A673 (cell line): Measurements from ENCODE around the gene NOS1AP. TPM values are rescaled to one million over a fixed set of nuclear protein-coding genes. Genes with fewer than 3 reads are reported as not detected.

Source experiments
- BruUV-seq: library from RNA; stranded (reverse); fragments of 400-500 nt; replicated peaks from 2 replicates; lab custom pipeline; 2021; lab: Mats Ljungman, UMichigan
- CTCF ChIA-PET: fragments of 300-600 bp; sonication (Branson Sonifier 250); formaldehyde crosslinking; loops from one replicate; lab custom pipeline; 2022; ENCODE audit warnings: antibody characterized with exemption; lab: Charles Lee
- POLR2A ChIA-PET: fragments of 300-600 bp; sonication (Branson Sonifier 250); formaldehyde crosslinking; loops from one replicate; lab custom pipeline; 2022; ENCODE audit warnings: antibody characterized with exemption; ENCODE audit not compliant: low non-redundant PET; lab: Charles Lee
- DNase-seq: peaks from one replicate; pipeline ENCODE4 v3.0.0-alpha.2; 2015; ENCODE audit warnings: low spot score
- H3K27ac ChIP-seq: fragments of 200-600 bp; sonication (generic); 2 replicates; pipeline ENCODE4 v1.5.1; 2016; ENCODE audit warnings: mixed run types, low read depth, mild to moderate bottlenecking, mixed read lengths, antibody characterized with exemption, low read length; ENCODE audit not compliant: poor library complexity, severe bottlenecking
- H3K27me3 ChIP-seq: fragments of 200-600 bp; sonication (generic); replicated peaks from 2 replicates; pipeline ENCODE4 v1.6.1; 2017; ENCODE audit warnings: mixed run types, low read depth, mild to moderate bottlenecking, mixed read lengths, antibody characterized with exemption, low read length; ENCODE audit not compliant: insufficient read depth, poor library complexity
- H3K36me3 ChIP-seq: fragments of 200-600 bp; sonication (generic); 2 replicates; pipeline ENCODE4 v1.6.1; 2016; ENCODE audit warnings: mixed run types, mild to moderate bottlenecking, mixed read lengths, antibody characterized with exemption, low read length; ENCODE audit not compliant: insufficient read depth, poor library complexity, severe bottlenecking
- H3K4me1 ChIP-seq: fragments of 200-600 bp; sonication (generic); 2 replicates; pipeline ENCODE4 v1.6.1; 2017; ENCODE audit warnings: mixed run types, mild to moderate bottlenecking, mixed read lengths, antibody characterized with exemption, low read length; ENCODE audit not compliant: insufficient read depth, poor library complexity, severe bottlenecking
- H3K4me3 ChIP-seq: fragments of 200-600 bp; sonication (generic); 2 replicates; pipeline ENCODE4 v1.5.1; 2016; ENCODE audit warnings: low read depth, mixed run types, mild to moderate bottlenecking, mixed read lengths, low read length; ENCODE audit not compliant: poor library complexity, severe bottlenecking
- H3K9me3 ChIP-seq: fragments of 200-600 bp; sonication (generic); 2 replicates; pipeline ENCODE4 v1.6.1; 2016; ENCODE audit warnings: mixed run types, low read depth, mild to moderate bottlenecking, mixed read lengths, antibody characterized with exemption, low read length; ENCODE audit not compliant: poor library complexity, severe bottlenecking
- CTCF ChIP-seq: fragments of 300-800, 200-600 bp; sonication (generic); conservative IDR thresholded peaks from 2 replicates; pipeline ENCODE4 v1.5.1; 2017; ENCODE audit warnings: low read depth, mild to moderate bottlenecking, antibody characterized with exemption, low read length, moderate library complexity, mixed read lengths
- EZH2 ChIP-seq: fragments of 200-600 bp; sonication (generic); IDR thresholded peaks from 2 replicates; pipeline ENCODE4 v1.6.1; 2017; ENCODE audit warnings: borderline replicate concordance, low read depth, mild to moderate bottlenecking, mixed read lengths, antibody characterized with exemption, low read length; ENCODE audit not compliant: poor library complexity, severe bottlenecking
- intact Hi-C: fragments of 100-400 bp; cut with micrococcal nuclease; formaldehyde crosslinking; loops from one replicate; pipeline ENCODE4 v1.10.0; 2022; ENCODE audit not compliant: unreplicated experiment
- total RNA-seq: library from RNA; stranded (reverse); gene quantifications from 2 replicates; pipeline ENCODE4 v1.2.3, GENCODE V29; 2021

Gene NOS1AP
- total RNA-seq, 1 experiment from 2014 or later, result 28.0 TPM

- Histone ChIP-seq H3K4me3 (no peak overlapping the region), H3K4me1 (peaks cover 33% of the 10 kb centered on the region), H3K27ac (no peak overlapping the region), H3K36me3 (no peaks in the 10 kb centered on the region), H3K9me3 (peaks cover 4% of the 10 kb centered on the region), H3K27me3 (no peaks in the 10 kb centered on the region)
- intact Hi-C loops, result no loop called here
- no peak for TF ChIP-seq CTCF
- no peak for TF ChIP-seq EZH2
- no TSS peak for BruUV-seq
- CTCF ChIA-PET, result no interaction called here
- DNase-seq, result no peak
- POLR2A ChIA-PET, result no interaction called here
These were observed 59.3 kb downstream of the NOS1AP start for GRCh38 chr1:162128693-162129356.

GRCh38 chr1:162130308-162130707 is 60.8 kb downstream of the NOS1AP start:
- CTCF ChIA-PET, result no interaction called here
- Histone ChIP-seq H3K4me3 (no peak overlapping the region), H3K27ac (no peak overlapping the region), H3K9me3 (peaks cover 4% of the 10 kb centered on the region), H3K27me3 (no peaks in the 10 kb centered on the region), H3K4me1 (peaks cover 40% of the 10 kb centered on the region), H3K36me3 (no peaks in the 10 kb centered on the region)
- BruUV-seq, result no TSS peak
- intact Hi-C loops, result no loop called here
- no peak for DNase-seq
- POLR2A ChIA-PET, result no interaction called here
- TF ChIP-seq EZH2, result no peak
- TF ChIP-seq CTCF, result no peak

GRCh38 chr1:162131400-162132321 is 62.2 kb downstream of the NOS1AP start:
- no peaks in the 10 kb centered on the region for H3K9me3 ChIP-seq
- TF ChIP-seq EZH2 (no peak), CTCF (no peak)
- ChIA-PET POLR2A (interaction anchor here (0.6 kb wide), 1 partner anchor 1547 kb away, joined by 3 read pairs; no protein-coding TSS in a partner anchor), CTCF (no interaction called here)
- no peak for DNase-seq
- H3K27ac ChIP-seq, result no peak overlapping the region
- no TSS peak for BruUV-seq
- no peaks in the 10 kb centered on the region for H3K27me3 ChIP-seq
- intact Hi-C loops, result no loop called here
- peaks cover 50% of the 10 kb centered on the region for H3K4me1 ChIP-seq
- H3K4me3 ChIP-seq, result no peak overlapping the region
- H3K36me3 ChIP-seq, result no peaks in the 10 kb centered on the region
